ENCODE results near the gene KAT6B.

KAT6B gene

DNA sequence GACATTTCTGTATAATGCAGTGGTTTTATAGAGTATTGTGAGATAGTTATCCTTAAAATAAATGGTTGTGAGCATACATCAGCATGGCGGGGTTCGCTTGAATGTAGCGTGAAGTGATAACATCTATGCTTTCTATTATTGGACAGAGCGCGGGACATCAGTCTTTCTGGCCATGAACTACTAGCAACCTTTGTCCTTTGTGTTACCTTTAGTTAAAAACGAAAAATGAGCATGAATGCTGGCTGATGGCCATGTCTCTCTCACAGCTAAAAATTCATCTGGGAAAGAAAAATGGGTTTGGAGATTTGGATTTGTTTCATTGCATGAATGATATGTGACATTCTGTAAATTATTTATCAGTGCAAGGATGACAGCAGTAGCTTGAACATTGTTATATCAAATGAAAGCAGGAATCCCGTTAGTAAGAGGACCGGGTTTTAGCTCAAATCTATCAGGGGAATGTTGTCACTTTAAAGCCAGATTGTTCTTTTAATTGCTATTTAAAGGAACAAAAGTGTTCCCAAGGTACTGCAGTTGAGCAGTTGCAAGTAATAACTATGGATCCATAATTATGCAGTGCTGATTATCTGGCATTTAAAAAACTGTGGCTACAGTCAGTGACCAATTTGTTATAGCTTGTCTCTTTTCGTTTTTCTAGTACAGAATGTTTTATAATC lies 131.0 kb downstream of the KAT6B start:
- DNase-seq (ENCODE audit: low spot score) = no peak
- TF ChIP-seq, protein P1, sequence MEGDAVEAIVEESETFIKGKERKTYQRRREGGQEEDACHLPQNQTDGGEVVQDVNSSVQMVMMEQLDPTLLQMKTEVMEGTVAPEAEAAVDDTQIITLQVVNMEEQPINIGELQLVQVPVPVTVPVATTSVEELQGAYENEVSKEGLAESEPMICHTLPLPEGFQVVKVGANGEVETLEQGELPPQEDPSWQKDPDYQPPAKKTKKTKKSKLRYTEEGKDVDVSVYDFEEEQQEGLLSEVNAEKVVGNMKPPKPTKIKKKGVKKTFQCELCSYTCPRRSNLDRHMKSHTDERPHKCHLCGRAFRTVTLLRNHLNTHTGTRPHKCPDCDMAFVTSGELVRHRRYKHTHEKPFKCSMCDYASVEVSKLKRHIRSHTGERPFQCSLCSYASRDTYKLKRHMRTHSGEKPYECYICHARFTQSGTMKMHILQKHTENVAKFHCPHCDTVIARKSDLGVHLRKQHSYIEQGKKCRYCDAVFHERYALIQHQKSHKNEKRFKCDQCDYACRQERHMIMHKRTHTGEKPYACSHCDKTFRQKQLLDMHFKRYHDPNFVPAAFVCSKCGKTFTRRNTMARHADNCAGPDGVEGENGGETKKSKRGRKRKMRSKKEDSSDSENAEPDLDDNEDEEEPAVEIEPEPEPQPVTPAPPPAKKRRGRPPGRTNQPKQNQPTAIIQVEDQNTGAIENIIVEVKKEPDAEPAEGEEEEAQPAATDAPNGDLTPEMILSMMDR (IDR thresholded peaks at IDR 0.05; ENCODE audit: extremely low read depth, missing control alignments) = no peak

DNA sequence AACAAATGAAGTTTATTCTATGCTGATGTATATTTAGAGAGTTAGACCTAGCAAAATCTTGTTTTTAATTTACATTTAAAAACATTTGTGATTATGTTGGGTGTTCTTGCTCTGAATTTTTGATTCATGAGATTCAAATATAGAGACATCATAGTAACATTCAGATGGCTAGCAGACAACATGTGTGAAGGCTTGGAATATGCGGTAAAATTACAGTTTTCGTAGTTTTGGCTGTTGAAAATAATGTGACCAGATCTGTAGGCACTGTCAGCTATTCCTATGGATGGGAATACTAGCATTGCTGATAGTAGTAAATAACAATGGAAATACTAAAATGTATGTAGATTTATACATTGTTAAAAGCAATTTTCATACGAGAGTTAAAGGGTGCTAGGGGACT lies 131.9 kb downstream of the KAT6B start:
- DNase-seq (ENCODE audit: low spot score) = no peak
- TF ChIP-seq, protein P1 (IDR thresholded peaks at IDR 0.05; ENCODE audit: extremely low read depth, missing control alignments) = no peak

DNA sequence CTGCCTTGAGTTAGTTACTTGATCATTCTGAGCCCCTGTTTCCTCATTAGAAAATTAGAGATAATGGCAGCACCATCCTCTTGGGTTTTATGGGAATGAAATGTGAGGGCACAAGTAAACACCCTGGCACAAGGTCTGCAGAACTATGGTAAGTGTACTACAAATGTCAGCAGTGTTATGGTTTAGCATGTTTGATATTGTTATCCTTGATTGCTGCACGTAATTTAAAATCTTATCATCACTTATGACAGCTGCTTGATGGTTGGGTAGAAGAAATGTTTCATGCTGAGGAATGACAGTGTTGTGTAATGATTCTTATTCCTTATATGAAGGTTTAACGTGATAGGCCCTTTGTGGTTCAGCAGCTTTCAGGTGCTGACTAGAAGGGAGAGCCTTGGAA lies 134.3 kb downstream of the KAT6B start:
- no peak for DNase-seq (ENCODE audit: low spot score)
- TF ChIP-seq, protein P1 (IDR thresholded peaks at IDR 0.05; ENCODE audit: extremely low read depth, missing control alignments) = no peak

DNA sequence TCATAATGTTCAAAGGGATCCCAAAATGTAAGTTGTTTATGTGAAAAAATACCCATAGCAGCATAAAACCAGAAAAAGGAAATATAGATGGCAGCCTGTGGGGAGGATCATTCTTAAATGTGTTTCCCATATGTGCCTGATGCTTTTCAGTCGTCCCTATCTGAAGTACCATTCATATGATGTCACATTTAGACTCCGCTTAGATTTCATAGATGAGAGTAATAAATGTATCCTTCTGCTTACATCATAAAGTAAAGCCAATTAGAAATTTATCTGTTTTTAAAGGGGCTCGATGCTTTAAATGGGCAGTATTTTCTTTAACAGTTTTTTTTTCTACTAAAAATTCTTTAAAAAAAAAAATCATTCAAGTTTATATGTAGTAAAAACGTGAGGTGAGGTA lies 136.1 kb downstream of the KAT6B start:
- TF ChIP-seq, protein P1 (IDR thresholded peaks at IDR 0.05; ENCODE audit: extremely low read depth, missing control alignments) = no peak
- no peak for DNase-seq (ENCODE audit: low spot score)

DNA sequence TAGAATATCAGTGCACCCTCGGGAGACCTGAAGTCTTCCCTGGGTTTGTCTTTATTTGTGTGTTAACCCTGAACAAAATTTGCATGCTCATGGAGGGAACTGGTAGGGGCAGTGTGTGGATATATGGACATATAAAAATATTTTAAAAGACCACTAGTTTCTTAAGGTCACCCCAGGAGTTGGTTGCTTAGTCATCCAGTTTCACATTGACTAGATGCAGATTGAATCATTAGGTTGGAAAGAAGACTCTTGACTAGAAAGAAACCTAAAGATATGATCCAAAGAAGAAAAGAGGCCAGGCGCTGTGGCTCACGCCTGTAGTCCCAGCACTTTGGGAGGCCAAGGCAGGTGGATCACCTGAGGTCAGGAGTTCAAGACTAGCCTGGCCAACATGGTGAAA lies 137.1 kb downstream of the KAT6B start:
- TF ChIP-seq, protein P1 (IDR thresholded peaks at IDR 0.05; ENCODE audit: extremely low read depth, missing control alignments) = no peak
- DNase-seq (ENCODE audit: low spot score) = peak; percentile 41

DNA sequence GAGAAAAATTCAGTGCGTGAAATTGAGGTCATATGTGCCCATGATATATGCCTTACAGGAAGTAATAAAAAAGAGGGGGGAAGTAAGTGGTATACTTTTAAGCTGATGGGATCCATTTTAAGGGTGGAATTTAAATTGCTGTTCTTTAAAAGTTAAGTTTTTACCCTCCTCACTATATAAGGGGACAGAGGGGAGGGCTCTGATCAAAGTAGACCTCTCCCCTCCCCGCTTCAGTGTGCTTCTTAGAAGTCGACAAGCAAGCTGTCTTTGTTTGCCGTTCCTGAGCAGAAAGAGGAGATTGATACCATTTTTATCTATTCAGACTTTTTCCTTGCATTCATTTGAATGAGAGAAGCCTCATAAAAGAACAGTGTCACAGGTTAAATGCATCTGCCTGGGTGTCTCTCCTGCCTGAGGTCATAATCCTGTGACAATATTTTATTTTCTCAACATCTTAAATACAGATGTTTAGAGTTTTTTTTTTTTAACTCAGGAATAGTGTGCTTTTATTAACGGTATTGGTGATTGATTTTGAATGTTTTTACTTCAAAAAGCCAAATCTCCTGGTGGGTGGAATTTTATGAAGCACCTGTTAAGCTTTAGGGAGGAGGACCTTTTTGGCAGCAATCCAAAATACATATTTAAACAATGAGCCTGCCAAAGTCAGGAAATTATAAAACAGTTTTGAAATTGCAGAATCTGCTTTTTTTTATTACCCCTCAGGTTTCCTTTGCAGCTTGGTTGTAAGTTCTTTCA lies 141.7 kb downstream of the KAT6B start:
- no peak for DNase-seq (ENCODE audit: low spot score)
- TF ChIP-seq, protein P1 (IDR thresholded peaks at IDR 0.05; ENCODE audit: extremely low read depth, missing control alignments) = no peak

DNA sequence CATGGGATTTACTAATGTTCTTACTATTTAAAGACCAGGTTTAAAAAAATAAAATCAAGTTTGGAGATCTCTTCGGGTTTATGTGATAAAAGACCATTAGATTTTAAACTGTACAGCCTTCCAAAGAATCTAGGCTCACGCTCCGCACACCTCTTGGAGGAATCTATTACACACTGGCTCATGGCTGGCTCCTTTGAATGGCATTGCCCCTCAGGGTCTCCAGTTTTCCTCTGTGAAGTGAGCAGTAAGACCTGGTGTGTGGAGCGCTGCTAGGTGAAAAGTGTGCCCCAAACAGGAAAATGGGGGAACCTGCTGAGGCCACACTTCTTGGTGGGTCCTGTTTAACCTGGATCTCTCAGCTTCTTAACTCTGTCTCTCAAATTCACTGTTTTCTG lies 142.3 kb downstream of the KAT6B start:
- DNase-seq (ENCODE audit: low spot score) = no peak
- TF ChIP-seq, protein P1 (IDR thresholded peaks at IDR 0.05; ENCODE audit: extremely low read depth, missing control alignments) = no peak

All from GM20000 (cell line).